HFFc6 (cell line): ENCODE results near the gene SH3TC1. TPM values are rescaled to one million over a fixed set of nuclear protein-coding genes. Genes with fewer than 3 reads are reported as not detected.

Experiments
- DNase-seq: peaks from one replicate; pipeline ENCODE4 v3.0.0-alpha.2; 2018
- H3K27ac Mint-ChIP-seq: 2 replicates; pipeline ENCODE4 v1.8.0; 2020; ENCODE audit warnings: mild to moderate bottlenecking, mixed read lengths
- H3K27me3 Mint-ChIP-seq: 2 replicates; pipeline ENCODE4 v1.8.0; 2021; ENCODE audit warnings: mild to moderate bottlenecking, moderate library complexity, mixed read lengths; ENCODE audit not compliant: insufficient read depth
- H3K36me3 Mint-ChIP-seq: 2 replicates; pipeline ENCODE4 v1.8.0; 2021; ENCODE audit warnings: low read depth, mixed read lengths
- H3K4me1 Mint-ChIP-seq: 2 replicates; pipeline ENCODE4 v1.8.0; 2020; ENCODE audit warnings: low read depth, mixed read lengths
- H3K4me3 Mint-ChIP-seq: 2 replicates; pipeline ENCODE4 v1.8.0; 2020; ENCODE audit warnings: mild to moderate bottlenecking, moderate library complexity, mixed read lengths
- H3K9me3 Mint-ChIP-seq: 2 replicates; pipeline ENCODE4 v1.8.0; 2020; ENCODE audit warnings: mild to moderate bottlenecking, mixed read lengths
- CTCF ChIP-seq: fragments of 200-600 bp; sonication (generic); IDR thresholded peaks from 2 replicates; pipeline ENCODE4 v1.5.0; 2021; ENCODE audit warnings: antibody characterized with exemption, mild to moderate bottlenecking
- total RNA-seq, 6 experiments: library from RNA; stranded (reverse); fragmentation: NEBNext Ultra II Directional; extraction: Animal tissue kit (Norgen Biotek cat#: 25700); gene quantifications; 2 replicates in 1 of 6; 3 replicates in 5 of 6; pipeline ENCODE4 v1.2.3, GENCODE V29; 2021

Gene SH3TC1
- total RNA-seq, 6 experiments from 2014 or later: 0.34 to 1.4 (median 0.86) TPM

DNA sequence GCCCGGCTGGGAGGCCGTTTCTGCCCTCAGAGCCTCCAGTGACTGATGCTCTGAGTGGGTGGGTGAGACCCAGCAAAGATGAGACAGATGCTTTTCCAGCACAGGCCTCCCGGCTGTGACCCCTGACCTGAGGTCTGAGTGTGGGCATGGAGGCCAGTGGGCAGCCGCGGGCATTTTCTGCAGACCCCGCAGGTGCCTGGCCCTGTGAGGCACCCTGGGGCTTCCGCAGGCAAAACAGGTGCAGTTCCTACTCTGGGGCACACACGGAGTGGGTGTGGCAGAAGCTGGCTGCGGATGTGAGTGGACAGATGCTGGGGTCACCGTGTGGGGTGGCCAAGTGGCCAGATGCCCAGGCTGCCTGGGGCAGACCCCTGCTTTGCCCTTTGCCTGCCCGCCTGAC, 85.3 kb downstream of the SH3TC1 start:
- no peak overlapping the region for H3K4me3 Mint-ChIP-seq
- no peak for DNase-seq
- no peaks in the 10 kb centered on the region for H3K9me3 Mint-ChIP-seq
- H3K4me1 Mint-ChIP-seq: peaks cover 5% of the 10 kb centered on the region
- no peak overlapping the region for H3K27ac Mint-ChIP-seq
- H3K36me3 Mint-ChIP-seq: no peaks in the 10 kb centered on the region
- no peak for TF ChIP-seq CTCF
- H3K27me3 Mint-ChIP-seq: no peaks in the 10 kb centered on the region; the same call in 1 of the 2 replicates

DNA sequence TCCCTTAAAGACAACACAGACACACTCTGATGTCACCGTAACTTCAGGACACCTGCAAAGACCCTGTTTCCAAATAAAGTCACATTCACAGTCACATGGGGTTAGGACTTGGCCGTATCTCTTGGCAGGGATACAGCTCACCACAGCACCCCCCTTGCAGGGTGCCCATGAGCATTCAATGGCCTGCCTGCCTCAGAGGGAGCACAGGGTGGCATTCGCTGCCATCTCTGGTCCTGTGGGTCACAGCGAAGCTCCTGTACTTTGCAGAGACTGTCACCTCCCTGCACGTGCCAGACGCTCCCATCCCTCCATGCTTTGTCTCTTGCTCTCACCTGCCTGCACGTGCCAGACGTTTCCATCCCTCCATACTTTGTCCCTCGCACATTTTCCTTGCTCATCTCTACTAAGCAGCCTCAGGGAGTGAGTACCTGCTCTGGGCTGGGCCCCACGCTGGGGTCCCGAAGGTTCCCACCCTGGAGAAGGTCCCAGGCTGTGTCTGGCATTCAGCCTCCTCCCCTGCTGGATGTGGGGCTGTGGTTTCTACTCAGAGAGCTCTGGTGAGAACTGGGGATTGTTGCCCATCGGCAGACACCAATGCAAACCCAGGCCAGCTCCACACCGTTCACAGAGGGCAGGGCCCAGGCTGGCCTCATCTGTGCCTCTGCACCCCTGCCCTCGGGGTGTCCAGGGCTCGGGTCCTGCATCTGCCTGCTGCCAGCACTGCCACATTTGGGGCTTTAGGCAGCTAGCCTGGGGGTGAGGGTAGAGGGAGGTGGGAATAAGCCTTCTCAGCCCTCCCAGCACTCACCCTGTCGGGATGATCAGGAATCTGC, 86.3 kb downstream of the SH3TC1 start:
- no peak for TF ChIP-seq CTCF
- no peak for DNase-seq
- Mint-ChIP-seq H3K4me3 (no peak overlapping the region), H3K27ac (no peak overlapping the region), H3K4me1 (no peaks in the 10 kb centered on the region), H3K36me3 (no peaks in the 10 kb centered on the region), H3K27me3 (no peaks in the 10 kb centered on the region), H3K9me3 (no peaks in the 10 kb centered on the region)

- H3K4me3 Mint-ChIP-seq: no peak overlapping the region
- no peaks in the 10 kb centered on the region for H3K36me3 Mint-ChIP-seq
- no peaks in the 10 kb centered on the region; the same call in 1 of the 2 replicates for H3K27me3 Mint-ChIP-seq
- no peaks in the 10 kb centered on the region for H3K9me3 Mint-ChIP-seq
- TF ChIP-seq CTCF: no peak
- no peak for DNase-seq
- H3K27ac Mint-ChIP-seq: no peak overlapping the region
- no peaks in the 10 kb centered on the region for H3K4me1 Mint-ChIP-seq
Measured at GRCh38 chr4:8285976-8286718, 87.1 kb downstream of the SH3TC1 start.

DNA sequence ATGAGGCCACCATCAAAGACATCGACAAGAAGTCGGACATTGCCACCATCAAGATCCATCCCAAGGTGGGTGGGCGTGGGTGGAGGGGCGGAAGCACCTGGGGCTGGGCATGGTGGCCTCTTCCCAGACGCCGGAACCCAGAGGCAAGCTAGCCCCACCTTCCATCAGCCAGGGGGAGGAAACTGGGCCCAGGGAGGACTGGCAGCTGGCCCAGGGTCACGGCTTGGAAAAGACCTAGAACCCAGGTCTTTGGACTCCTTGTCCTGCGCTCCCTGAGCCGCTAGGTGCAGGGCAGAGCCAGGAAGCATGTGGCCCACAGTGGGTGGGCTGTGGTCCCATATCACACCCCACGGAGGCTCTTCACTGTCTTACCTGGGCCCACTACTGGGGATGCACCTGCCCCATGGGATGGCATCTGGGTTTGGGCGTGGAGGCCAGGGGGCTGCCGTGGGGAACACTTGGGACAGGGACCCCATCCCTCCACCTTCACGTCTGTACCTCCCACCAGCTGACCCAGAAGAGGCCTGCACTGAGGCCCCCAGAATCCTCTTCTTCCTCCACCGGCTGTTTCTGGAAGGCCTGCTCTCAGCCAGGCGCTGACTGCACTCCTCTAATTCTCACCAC, 87.7 kb downstream of the SH3TC1 start:
- H3K4me3 Mint-ChIP-seq: no peak overlapping the region
- DNase-seq: no peak
- no peaks in the 10 kb centered on the region for H3K9me3 Mint-ChIP-seq
- no peaks in the 10 kb centered on the region for H3K4me1 Mint-ChIP-seq
- no peaks in the 10 kb centered on the region for H3K36me3 Mint-ChIP-seq
- no peaks in the 10 kb centered on the region; the same call in 1 of the 2 replicates for H3K27me3 Mint-ChIP-seq
- no peak overlapping the region for H3K27ac Mint-ChIP-seq
- TF ChIP-seq CTCF: no peak

- Mint-ChIP-seq H3K27me3 (no peaks in the 10 kb centered on the region; the same call in 1 of the 2 replicates), H3K4me3 (no peak overlapping the region), H3K9me3 (no peaks in the 10 kb centered on the region), H3K27ac (no peak overlapping the region), H3K4me1 (no peaks in the 10 kb centered on the region), H3K36me3 (no peaks in the 10 kb centered on the region)
- TF ChIP-seq CTCF: no peak
- no peak for DNase-seq
Measured at GRCh38 chr4:8287343-8288280, 88.5 kb downstream of the SH3TC1 start.
